ENCODE data around the gene ETNK2.

ETNK2 gene

DNA sequence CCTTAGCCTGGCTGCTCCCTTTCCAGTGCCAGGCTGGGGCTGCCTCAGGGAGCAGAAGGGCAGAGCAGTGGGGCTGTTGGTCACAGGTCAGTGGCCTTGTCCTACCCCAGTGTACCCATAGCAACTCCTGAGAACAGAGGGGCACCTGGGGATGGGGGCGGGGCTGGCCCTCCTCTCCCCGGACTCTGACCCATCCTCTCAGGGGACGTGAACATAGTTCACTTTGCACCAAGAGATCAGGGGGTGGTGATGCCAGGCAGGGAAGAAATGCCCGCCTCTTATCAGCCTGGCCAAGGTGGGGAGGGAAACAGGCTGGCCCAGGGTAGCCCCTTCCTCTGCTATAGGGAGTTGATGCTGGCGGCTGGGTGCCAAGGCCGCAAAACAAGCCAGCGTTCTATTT is 4.9 kb downstream of the ETNK2 start:
- DNase-seq = no peak

DNA sequence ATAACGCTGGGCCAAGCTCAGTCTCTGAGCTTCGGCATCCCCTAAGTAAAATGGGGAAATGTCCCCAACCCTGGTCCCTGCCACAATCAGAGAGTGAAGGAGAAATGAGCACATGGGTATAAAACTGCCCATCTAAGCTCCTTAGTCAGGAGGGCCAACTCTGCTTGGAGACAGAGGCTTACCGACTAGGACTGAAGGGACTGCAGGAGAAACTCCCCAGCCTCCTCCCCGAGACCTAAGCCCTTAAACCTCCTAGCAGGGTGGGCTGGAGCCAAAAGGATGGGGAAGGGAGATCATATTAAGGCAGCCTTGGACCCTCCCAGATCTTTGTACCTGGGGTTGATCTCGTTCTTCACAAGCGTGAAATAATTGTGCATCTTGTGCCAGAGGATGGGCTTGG is 5.5 kb downstream of the ETNK2 start:
- DNase-seq = no peak

DNA sequence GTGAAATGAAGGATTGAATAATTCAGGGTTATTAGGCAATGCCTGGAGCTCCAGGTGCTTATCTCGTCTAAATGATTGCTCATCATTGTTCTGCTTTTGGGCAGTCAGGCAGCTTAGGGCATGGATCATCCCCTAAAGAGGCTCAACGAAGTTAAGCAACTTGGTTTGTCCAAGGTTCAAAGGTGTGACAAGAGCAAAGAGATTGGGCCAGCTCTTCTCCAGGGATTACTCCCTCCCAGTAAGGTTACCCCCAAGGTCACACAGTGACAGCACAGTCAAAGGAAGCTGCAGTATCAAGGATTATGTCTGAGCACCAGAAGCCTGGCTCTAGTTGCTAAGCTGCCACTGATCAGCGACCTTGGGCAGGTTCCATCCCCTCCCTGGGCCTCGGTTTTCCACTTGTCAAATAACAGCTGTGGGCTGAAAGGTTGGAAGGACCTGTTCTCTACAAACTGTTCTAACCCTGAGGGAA is 6.8 kb downstream of the ETNK2 start:
- peak; percentile 64 for DNase-seq

DNA sequence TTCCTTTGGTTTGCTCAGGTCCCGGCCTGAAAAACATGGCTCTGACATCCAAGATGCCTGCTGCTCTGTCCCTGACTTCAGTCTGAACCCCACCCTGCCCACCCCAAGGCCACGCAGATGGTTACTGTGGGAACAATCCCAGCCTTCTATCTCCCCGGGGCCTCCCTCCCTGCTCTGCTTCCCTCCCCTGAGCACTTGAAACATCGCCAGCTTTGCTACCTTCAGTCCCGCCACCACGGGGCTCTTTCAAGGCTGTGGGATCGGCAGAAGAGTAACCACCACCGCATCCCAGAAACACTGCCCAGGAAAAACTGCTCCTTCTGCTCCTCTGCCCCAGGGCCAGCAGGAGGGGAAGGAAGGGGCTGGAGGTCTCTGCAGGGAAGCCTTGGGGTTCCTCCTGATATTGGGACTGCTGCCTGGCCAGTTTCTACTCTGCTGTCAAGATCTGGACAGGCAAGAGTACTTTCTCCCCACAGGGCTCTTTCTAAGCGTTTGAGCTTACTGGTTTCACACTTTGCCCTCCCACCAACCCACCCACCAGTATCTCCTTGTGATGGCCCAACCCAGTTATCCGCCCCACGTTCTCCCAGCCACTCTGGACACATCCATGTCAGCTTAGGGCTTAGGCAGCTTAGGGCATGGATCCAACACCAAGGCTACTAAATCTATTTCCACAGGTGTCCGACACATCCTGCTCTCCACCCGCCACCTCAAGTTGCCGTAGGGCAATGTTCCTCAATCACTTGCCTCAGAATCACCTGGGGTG is 8.4 kb downstream of the ETNK2 start:
- DNase-seq = no peak

DNA sequence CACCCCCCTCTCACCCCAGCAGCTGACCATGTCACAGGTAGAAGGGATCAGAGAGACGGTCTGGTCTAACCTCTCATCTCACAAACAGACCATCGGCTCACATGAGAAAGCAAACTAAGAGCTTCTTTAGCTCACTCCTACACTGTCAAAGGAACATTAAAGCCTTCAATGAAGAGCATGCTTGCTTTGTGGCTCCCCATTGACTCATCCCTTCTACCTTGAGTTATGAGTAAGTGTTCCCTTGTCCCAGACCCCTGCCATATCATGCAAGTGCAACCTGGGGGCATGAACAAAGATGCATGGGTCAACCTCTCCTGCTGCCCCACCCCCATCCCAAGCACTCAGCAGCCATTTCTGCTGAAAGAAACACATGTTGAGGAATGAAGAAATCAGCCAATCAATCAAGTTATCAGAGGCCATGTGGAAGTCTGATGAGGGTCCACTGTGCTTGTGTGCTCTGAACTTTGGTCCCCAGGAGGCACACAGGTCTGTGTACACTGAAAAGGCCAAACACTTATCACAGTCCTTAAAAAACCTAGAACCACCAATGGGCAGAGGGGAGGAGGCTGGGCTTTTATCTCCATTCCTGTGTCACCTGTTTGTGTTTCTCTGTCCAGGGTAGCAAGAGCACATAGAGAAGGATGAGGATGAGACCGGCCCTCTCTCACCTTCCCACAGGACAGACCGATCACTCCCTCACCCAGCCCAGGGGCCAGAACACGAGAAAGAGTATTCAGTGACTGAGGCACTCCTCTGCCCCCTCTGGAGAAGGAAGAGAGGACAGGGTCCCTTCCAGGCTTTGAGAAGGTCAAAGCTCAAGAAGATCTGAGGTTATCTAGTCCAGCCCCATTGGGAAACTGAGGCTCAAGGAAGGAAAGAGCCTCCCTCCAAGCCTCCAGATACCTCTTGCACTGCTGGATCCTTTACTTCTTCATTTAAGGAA is 9.5 kb downstream of the ETNK2 start:
- no peak for DNase-seq

DNA sequence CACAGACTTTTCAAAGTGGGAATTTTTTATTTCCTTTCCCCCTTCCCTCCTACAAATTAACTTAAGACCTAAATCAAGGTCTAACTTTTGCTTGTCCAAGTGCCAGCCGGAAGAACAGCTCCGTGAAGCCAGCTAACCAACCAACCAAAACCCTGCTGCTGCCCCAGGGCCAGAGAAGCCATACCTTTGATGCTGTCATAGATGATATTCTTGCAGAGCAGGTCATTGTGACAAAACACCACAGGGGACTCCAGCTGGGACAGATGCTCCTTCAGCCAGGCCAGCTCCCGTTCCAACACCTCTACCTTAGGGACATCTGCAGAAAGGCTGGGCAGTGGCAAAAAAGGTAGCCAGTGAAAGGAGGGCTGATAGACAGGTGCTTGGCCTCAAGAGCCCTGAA is 10.7 kb downstream of the ETNK2 start:
- DNase-seq = no peak

DNA sequence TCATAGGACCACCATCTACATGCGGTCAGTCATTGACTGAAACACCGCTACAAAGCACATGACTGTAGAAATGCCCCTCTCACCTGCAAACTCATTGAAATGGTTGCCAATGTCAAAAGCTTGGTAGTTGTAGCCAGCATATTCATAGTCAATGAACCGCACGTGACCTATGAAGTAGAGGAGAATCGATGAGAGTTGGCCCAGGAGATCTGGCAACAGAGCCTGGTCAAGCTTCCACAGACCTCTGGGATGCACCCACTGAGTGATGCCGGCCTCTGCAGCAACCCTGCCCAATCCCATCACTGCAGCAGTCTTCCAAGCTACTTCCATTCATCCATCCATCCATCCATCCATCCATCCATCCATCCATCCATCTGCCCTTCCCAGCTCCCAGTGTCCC is 11.9 kb downstream of the ETNK2 start:
- no peak for DNase-seq

DNA sequence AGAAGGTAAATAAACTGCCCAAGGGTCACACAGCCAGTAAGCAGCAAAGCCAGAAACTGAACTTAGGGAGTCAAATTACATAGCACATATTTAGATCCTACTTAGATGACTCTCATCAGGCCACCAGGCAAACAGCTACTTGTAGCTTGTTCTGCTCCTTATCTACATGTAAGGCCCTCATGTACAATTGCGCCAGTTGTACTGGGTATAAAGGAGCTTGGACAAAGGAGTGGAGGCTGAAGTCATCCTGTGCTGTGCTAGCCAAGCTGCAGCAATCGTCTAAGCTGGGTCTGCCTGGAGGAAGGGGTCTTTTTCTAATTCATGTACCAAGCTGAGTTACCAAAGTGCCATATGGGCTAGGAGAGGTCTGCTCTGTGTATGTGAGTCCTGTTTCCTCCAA is 12.8 kb downstream of the ETNK2 start:
- no peak for DNase-seq

DNA sequence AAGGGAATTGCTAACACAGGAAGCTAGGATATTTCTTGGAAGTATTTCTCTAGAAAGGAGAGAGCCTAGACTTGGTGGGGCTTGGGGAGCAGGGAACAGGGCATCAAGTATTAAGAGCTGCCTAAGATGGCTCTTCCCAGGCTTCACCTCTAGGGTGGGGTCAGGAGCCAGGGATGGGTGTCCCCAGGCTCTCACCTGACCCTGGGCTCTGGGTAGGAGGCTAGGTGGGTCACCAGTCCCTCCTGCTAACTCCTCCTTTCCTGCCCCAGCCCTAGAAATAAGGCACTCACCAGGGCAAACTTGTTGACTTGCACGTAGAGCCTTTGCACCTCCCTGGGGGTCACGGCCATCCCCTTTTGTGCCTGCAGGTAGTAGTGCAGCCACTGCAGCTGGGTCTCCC is 15.0 kb downstream of the ETNK2 start:
- DNase-seq = no peak

DNA sequence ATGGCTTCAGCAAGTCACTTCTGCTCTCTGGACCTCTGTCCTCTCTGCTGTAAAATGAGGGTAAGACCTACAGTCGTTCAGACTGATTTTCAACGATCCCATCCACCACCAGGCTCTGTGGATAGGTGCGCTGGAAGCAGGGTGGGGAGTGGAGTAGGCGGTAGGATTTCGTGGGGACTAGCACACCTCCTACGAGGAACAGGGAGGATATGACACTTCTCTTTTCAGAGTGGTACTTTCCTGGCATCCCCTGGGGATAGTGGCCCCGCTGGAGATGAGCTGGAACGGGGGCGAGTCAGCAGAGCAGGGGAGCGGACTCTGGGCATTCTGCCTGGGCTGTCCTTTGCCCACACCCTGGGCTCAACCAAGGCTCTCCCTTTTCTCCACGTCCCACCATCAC is 17.7 kb downstream of the ETNK2 start:
- no peak for DNase-seq

DNA sequence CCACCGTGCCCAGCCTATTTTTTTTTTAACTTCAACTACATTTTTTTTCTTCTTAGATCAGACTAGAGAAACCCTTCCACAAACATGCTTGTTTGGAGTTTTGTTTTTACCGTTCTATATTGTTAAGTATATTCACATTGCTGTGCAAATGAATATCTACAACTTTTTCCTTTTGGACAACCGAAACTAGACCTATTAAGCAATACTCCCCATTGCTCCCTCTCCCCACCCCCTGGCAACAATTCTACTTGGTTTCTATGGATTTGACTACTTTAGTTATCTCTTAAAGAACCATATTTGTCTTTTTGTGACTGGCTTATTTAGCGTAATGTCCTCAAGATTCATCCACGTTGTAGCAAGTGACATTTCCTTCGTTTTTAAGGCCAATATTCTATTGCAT is 19.1 kb downstream of the ETNK2 start:
- no peak for DNase-seq

DNA sequence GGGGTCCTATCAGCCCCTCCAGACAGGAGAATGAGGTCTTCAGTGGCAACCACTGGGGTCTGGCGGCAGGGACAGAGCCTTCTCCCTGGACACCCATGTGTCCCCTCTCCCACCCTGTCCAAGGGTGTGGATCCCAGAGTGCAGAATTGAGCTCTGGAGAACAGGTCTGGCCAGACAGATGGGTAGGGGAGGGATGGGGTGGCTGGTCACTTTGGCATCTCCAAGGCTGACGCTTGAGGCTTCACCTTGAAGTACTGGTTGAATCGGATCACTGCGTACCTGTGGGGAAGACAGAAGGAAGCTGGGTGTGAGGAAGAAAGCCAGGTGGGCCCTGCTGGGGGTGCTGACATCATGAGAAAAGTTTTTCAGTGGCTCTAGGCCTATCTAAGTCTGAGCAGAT is 19.9 kb downstream of the ETNK2 start:
- DNase-seq = no peak

DNA sequence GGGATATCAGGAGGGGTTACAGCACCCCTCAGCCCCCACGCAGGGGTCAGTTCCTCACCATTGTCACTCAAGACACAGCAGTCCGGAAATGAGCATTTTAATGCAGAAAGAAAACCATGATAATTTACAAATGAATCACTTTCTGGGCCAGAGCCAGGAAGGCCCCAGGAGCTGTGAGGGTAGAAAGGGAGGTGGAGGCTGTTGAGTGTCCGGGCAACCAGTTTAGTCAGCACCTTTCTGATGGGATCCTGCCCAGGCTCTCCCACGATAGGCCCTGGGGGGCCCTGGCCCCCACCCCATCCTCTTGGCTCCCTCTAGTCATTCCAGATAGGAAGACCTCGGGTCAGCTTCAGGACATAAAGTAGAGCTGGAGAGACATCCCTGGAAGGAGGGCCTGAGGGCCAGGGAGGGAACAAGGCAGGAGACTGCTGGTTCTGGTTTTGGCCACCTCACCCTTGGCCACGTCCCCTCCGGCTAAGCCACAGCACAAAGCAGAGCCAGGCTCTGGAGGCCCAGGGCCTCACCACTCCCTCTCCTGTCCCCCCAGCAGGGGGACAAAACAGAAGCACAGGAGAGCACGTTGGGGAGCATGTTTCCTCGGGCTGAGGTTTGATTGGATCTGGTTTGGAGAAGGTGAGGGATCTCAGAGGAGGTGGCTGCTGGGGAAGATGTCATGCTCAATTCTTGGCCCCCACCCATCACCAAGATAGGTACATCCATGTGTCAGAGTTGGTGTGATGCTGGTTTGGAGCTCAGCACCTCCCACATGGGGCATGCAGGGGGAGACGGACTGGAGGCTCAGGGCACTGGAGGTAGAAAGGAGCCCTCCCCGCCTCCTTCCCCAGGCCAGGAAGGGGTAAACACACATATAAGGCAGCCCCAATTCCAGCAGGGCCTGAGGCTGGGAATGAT is 20.6 kb downstream of the ETNK2 start:
- DNase-seq = peak; percentile 38

DNA sequence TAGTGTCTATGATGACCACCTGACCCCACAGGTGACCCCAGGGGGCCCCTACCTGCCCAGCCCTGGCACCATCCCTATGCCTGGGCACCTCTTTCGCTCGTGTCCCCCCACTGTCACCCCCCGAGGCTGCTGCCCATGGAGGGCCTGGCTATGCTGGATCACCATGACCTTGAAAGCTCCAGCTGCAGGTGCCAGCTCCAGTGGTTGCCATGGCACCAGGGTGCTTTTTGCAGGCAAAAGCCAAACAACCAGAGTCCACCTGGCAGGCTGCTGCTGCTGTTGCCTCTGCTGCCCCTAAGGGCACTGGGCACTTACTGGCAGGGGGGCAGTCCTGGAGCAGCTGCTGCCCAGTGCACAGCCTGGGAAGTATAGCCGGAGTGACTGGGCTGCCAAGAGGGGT is 21.7 kb downstream of the ETNK2 start:
- no peak for DNase-seq

DNA sequence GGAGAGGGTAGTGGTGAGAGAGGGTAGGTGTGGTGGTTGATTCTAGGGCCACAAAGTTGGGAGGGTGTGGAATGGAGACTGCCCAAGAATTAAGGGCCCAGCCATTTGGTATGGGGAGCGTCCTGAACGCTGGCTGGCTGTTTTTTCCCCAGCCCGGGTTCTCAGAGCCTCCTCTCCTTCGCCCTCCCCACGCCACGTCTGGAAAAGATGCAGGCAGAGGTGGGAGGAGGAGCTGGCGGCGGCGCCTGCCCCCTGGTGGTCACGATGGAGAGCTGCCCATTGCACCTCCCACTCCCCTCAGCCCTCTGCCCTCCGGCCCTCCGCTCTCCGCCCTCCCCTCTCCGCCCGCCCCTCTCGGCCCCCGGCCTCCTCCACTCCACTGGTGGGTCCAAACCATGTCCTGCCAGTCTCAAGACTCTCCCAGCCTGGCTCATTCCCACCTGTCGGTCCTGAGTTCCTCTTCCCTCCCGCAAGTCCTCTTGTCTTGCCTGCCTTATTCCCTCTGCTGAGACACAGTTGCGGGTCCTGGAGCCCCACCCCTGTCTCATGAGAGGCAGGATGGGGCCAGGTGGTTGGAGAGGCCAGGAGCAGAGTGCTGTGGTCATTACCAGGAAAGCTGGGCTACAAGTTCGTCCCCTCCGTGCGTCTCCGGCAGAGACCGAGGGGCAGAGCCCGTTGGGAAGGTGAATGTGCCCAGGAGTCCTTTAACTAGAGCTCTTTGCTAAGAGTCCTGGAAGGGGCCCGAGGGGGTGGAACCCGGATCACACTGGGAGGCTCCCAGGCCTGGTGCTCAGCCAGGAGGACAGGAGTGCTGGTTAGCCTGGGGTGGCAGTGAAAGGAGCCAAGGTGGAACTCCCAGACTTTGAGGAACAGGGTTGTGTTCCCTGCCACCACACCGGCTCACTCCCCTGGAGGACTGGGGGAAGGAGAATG is 22.6 kb downstream of the ETNK2 start:
- peak; percentile 73 for DNase-seq

DNA sequence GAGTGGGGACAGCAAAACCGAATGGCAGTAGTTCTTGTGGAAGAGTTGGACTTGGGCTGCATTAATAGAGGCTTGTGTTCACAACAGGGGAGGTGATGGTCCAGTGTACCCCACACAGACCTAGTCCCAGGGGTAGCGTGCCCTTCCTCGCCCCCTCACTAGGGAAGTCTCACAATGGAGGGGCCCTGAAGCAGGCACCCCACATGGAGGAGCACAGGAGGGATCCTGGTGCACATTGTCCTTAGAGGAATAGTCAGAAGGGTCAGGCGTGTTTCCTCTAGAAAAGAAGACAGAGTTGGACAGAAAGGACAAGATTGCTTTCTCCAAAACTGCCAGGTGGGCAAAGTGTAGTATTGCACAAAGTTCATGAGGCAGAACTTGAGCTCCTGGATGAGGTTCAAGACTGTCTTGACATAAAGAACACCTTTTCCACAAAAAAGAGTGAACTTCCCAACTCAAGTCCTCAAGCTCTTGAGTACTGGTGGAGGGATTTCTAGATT is 23.3 kb downstream of the ETNK2 start:
- no peak for DNase-seq

DNA sequence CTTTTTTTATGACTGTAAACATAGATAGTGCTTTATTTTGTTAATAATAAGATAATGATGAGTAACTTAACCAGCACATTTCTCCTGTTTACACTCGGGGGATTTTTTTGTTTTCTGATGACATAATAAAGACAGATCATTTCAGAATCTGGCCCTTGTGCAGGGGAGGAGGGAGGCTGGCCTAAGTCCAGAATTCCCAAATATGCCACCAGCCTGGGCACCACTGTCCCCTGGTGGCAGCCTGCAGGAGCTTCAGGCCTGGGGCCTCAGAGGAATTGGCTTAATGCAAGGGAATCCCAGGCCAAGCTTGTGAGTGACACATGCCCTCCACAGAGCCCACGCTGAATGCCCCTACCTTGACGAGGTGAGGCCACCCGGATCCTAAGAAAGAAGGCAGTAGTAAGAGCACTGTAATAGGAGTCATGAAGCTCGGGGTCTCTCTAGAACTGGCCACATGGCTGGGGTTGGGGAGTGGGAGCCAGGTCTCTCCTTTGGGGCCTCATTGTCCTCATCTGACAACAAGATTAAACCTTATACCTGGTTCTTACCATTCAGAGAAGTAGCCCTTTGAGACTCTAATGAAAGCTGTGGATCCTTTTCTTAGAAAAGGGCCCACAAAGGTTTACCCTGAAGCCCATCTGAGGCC is 24.1 kb downstream of the ETNK2 start:
- DNase-seq = peak; percentile 86

DNA sequence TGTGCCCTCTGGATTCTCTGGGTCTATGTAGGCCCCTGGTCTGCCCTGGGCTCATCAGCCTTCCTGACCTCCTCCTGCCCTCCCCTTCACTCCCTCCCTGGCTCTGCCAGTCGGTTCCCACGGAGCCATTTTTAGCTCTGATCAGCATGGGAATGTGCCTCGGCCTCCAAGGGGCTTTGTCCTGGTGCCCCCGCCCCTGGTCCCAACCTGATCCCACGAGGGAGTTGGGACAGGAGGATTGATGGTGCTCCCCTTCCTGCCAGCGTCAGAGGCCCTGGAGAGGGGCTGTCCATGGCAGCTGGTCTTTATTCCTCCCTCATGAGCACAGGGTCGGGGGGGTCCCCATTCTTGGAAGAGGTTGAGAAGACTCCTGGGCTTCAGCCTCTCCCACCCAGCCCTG is 24.9 kb downstream of the ETNK2 start:
- DNase-seq = no peak

DNA sequence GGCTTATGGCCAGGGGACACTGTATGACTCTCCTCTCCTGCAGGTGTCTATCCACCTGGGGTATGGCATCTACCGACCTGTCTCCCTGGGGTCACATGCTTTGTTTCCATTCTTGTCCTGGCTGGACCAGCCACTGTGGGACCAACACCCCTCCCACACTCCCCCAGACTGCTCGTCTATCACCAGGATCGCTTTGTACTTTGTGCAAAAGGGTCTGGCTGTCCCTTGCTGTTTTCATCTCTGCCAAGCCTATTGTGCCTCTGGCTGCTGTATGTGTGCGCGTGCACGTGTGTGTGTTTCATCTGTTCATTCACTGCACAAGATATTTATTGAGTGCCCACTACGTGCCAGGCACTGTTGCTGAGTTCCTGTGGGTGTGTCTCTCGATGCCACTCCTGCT is 25.5 kb downstream of the ETNK2 start:
- DNase-seq = no peak

DNA sequence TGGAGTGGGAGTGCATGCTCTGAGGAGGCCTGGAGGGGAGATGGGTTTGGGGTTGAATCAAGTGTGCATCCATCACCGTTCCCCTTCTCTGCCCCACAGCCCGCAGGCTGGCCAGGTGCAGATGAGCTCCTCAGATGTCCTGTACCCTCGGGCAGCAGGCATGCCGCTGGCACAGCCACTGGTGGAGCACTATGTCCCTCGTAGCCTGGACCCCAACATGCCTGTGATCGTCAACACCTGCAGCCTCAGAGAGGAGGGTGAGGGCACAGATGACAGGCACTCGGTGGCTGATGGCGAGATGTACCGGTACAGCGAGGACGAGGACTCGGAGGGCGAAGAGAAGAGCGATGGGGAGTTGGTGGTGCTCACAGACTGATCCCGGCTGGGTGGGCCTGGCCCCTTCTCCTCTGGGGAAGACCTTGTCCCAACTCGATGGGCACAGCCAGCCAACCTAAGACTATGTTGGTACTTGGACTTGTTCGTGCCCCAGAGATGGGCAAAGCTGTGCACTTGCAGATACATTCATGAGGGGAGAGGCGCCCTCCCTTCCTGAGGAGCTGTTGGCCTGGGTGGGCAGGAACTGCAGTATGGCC is 26.0 kb downstream of the ETNK2 start:
- no peak for DNase-seq

DNA sequence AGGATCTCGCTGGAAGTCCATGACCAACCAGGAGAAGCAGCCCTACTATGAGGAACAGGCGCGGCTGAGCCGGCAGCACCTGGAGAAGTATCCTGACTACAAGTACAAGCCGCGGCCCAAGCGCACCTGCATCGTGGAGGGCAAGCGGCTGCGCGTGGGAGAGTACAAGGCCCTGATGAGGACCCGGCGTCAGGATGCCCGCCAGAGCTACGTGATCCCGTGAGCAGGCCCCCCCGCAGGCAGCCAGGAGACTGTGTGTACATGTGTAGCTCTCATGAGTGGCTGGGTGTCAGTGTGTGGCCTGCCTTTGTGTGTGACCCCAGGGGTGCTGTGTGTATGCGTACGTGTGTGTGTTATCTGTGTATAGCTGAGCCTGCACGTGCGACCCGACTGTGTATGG is 27.2 kb downstream of the ETNK2 start:
- no peak for DNase-seq

Measured in OCI-M1 (cell line).